H9 (cell line): ENCODE data around the gene UNC5A. TPM values are rescaled to one million over a fixed set of nuclear protein-coding genes. Genes with fewer than 3 reads are reported as not detected.

Experiments used
- DNase-seq: peaks from one replicate; pipeline ENCODE4 v3.0.0-alpha.2; 2017
- H2AFZ ChIP-seq: one replicate; pipeline ENCODE4 v1.6.1; 2013; ENCODE audit warnings: mild to moderate bottlenecking, low read length, control low read depth, moderate library complexity
- H2AK5ac ChIP-seq: 2 replicates; pipeline ENCODE4 v1.6.1; 2013; ENCODE audit warnings: low read length, control low read depth, mixed read lengths; ENCODE audit not compliant: insufficient read length
- H2BK120ac ChIP-seq: one replicate; pipeline ENCODE4 v1.6.1; 2013; ENCODE audit warnings: low read depth, mild to moderate bottlenecking, low read length, control low read depth, inconsistent platforms; ENCODE audit not compliant: poor library complexity, severe bottlenecking
- H2BK12ac ChIP-seq: 2 replicates; pipeline ENCODE4 v1.6.1; 2013; ENCODE audit warnings: low read length, control low read depth, mixed read lengths, low read depth; ENCODE audit not compliant: insufficient read length
- H2BK15ac ChIP-seq: 2 replicates; pipeline ENCODE4 v1.6.1; 2013; ENCODE audit warnings: low read depth, low read length, control low read depth
- H2BK20ac ChIP-seq: one replicate; pipeline ENCODE4 v1.6.1; 2013; ENCODE audit warnings: low read depth, mild to moderate bottlenecking, low read length, control low read depth, inconsistent platforms; ENCODE audit not compliant: poor library complexity, severe bottlenecking
- H2BK5ac ChIP-seq: 2 replicates; pipeline ENCODE4 v1.6.1; 2013; ENCODE audit warnings: low read length, control low read depth, mixed read lengths; ENCODE audit not compliant: insufficient read length
- H3K14ac ChIP-seq: 2 replicates; pipeline ENCODE4 v1.6.1; 2013; ENCODE audit warnings: low read length, control low read depth; ENCODE audit not compliant: insufficient read depth
- H3K18ac ChIP-seq: 2 replicates; pipeline ENCODE4 v1.6.1; 2013; ENCODE audit warnings: low read depth, mild to moderate bottlenecking, mixed read lengths, low read length, control low read depth; ENCODE audit not compliant: insufficient read length
- H3K23ac ChIP-seq: 2 replicates; pipeline ENCODE4 v1.6.1; 2013; ENCODE audit warnings: low read length, control low read depth, mixed read lengths, low read depth; ENCODE audit not compliant: insufficient read length
- H3K23me2 ChIP-seq: 2 replicates; pipeline ENCODE4 v1.6.1; 2013; ENCODE audit warnings: low read depth, mild to moderate bottlenecking, mixed read lengths, low read length, control low read depth; ENCODE audit not compliant: insufficient read length, poor library complexity, severe bottlenecking
- H3K27ac ChIP-seq: 2 replicates; pipeline ENCODE4 v1.5.1; 2013; ENCODE audit warnings: low read length, control low read depth, mixed read lengths, low read depth; ENCODE audit not compliant: insufficient read length
- H3K27me3 ChIP-seq: 2 replicates; pipeline ENCODE4 v1.6.1; 2013; ENCODE audit warnings: low read length, control low read depth, inconsistent platforms; ENCODE audit not compliant: insufficient read depth
- H3K4ac ChIP-seq: 2 replicates; pipeline ENCODE4 v1.6.1; 2013; ENCODE audit warnings: low read depth, mild to moderate bottlenecking, control low read depth, inconsistent platforms, low read length, moderate library complexity
- H3K4me1 ChIP-seq: 2 replicates; pipeline ENCODE4 v1.6.1; 2013; ENCODE audit warnings: low read length, control low read depth, inconsistent platforms; ENCODE audit not compliant: insufficient read depth
- H3K4me2 ChIP-seq: 2 replicates; pipeline ENCODE4 v1.6.1; 2013; ENCODE audit warnings: low read length, control low read depth, mixed read lengths; ENCODE audit not compliant: insufficient read length, insufficient read depth
- H3K56ac ChIP-seq: 2 replicates; pipeline ENCODE4 v1.6.1; 2013; ENCODE audit warnings: low read depth, mild to moderate bottlenecking, mixed read lengths, low read length, control low read depth; ENCODE audit not compliant: insufficient read length
- H3K79me1 ChIP-seq: 2 replicates; pipeline ENCODE4 v1.6.1; 2013; ENCODE audit warnings: low read depth, mild to moderate bottlenecking, moderate library complexity, low read length, control low read depth, inconsistent platforms; ENCODE audit not compliant: insufficient read depth, poor library complexity, severe bottlenecking
- H3K79me2 ChIP-seq: 2 replicates; pipeline ENCODE4 v1.6.1; 2013; ENCODE audit warnings: low read length, control low read depth, inconsistent platforms; ENCODE audit not compliant: insufficient read depth
- H3K9ac ChIP-seq: 2 replicates; pipeline ENCODE4 v1.6.1; 2013; ENCODE audit warnings: low read length, control low read depth, mixed read lengths; ENCODE audit not compliant: insufficient read length; ENCODE audit errors: extremely low read depth
- H3K9me3 ChIP-seq: one replicate; pipeline ENCODE4 v1.6.1; 2013; ENCODE audit warnings: low read depth, low read length, inconsistent platforms; ENCODE audit not compliant: control insufficient read depth
- H3T11ph ChIP-seq: one replicate; pipeline ENCODE4 v1.6.1; 2013; ENCODE audit warnings: mild to moderate bottlenecking, low read length, control low read depth, inconsistent platforms
- H4K20me1 ChIP-seq: one replicate; pipeline ENCODE4 v1.6.1; 2013; ENCODE audit not compliant: control insufficient read depth, insufficient read length, insufficient read depth
- H4K5ac ChIP-seq: 2 replicates; pipeline ENCODE4 v1.6.1; 2013; ENCODE audit warnings: low read depth, mild to moderate bottlenecking, mixed read lengths, low read length, control low read depth; ENCODE audit not compliant: insufficient read length
- H4K8ac ChIP-seq: replicated peaks from 2 replicates; pipeline ENCODE4 v1.6.1; 2013; ENCODE audit warnings: low read length, control low read depth, mixed read lengths, low read depth; ENCODE audit not compliant: insufficient read length
- H4K91ac ChIP-seq: 2 replicates; pipeline ENCODE4 v1.6.1; 2013; ENCODE audit warnings: low read depth, mild to moderate bottlenecking, moderate library complexity, mixed read lengths, low read length, control low read depth; ENCODE audit not compliant: insufficient read length
- H3K27ac Mint-ChIP-seq, 3 experiments: 2 replicates in 2 of 3; 3 replicates in 1 of 3; pipeline ENCODE4 v1.8.0; 2020 to 2021; ENCODE audit warnings: mixed read lengths in 3 of 3, mild to moderate bottlenecking in 1 of 3, moderate library complexity in 1 of 3
- H3K27me3 Mint-ChIP-seq: 2 replicates; pipeline ENCODE4 v1.8.0; 2021; ENCODE audit warnings: low read depth, mild to moderate bottlenecking, moderate library complexity, mixed read lengths
- H3K36me3 Mint-ChIP-seq, 3 experiments: 2 replicates in 2 of 3; 3 replicates in 1 of 3; pipeline ENCODE4 v1.8.0; 2020 to 2021; ENCODE audit warnings: low read depth in 3 of 3, mixed read lengths in 3 of 3; ENCODE audit not compliant: insufficient read depth in 1 of 3
- H3K4me1 Mint-ChIP-seq, 2 experiments: 2 replicates each; pipeline ENCODE4 v1.8.0; 2020; ENCODE audit warnings: mixed read lengths in 2 of 2
- H3K4me3 Mint-ChIP-seq, 2 experiments: 2 replicates in 1 of 2; 3 replicates in 1 of 2; pipeline ENCODE4 v1.8.0; 2020 to 2021; ENCODE audit warnings: mild to moderate bottlenecking in 2 of 2, mixed read lengths in 2 of 2, moderate library complexity in 1 of 2
- H3K9me3 Mint-ChIP-seq, 2 experiments: 2 replicates in 1 of 2; 3 replicates in 1 of 2; pipeline ENCODE4 v1.8.0; 2020; ENCODE audit warnings: mild to moderate bottlenecking in 2 of 2, mixed read lengths in 2 of 2, moderate library complexity in 1 of 2
- WGBS: extraction: QIAGEN DNeasy Blood & Tissue Kit; methylation state at CpG from one replicate; pipeline ENCODE4 v1.1.7; 2013; ENCODE audit warnings: missing lambda C conversion rate, low lambda C conversion rate, mixed read lengths; ENCODE audit not compliant: insufficient read length; ENCODE audit errors: extremely low coverage; 5-methylcytosine and 5-hydroxymethylcytosine counted together
- total RNA-seq: library from RNA; stranded (reverse); gene quantifications from 2 replicates; pipeline ENCODE4 v1.2.1, GENCODE V29; 2021
- TF ChIP-seq, protein P1 (sequence below): fragments of 200-600 bp; sonication (generic); conservative IDR thresholded peaks from 3 replicates; pipeline ENCODE4 v1.8.0; 2021; ENCODE audit warnings: antibody characterized with exemption, mild to moderate bottlenecking

Gene UNC5A
- total RNA-seq, 1 experiment from 2014 or later: 4.4 TPM

- WGBS: no CpG with 5 or more reads among the region's 8 CpGs
- no peak overlapping the region for H3K4me2 ChIP-seq
Observed at GRCh38 chr5:176854164-176854563, 43.8 kb downstream of the UNC5A start.

More at GRCh38 chr5:176854164-176854563, 43.8 kb downstream of the UNC5A start:
- no peaks in the 10 kb centered on the region for H3K27me3 ChIP-seq
- no peak overlapping the region for H2BK5ac ChIP-seq
- H3K4me1 ChIP-seq: no peaks in the 10 kb centered on the region
- H3K23me2 ChIP-seq: no peaks in the 10 kb centered on the region
- no peak overlapping the region for H2BK120ac ChIP-seq
- no peaks in the 10 kb centered on the region for H3K79me1 ChIP-seq
- no peak overlapping the region for H2BK15ac ChIP-seq
- H3K36me3 Mint-ChIP-seq: no peaks in the 10 kb centered on the region
- H3K56ac ChIP-seq: no peak overlapping the region
- H3K79me2 ChIP-seq: no peaks in the 10 kb centered on the region
- H3K4ac ChIP-seq: no peak overlapping the region
- no peak overlapping the region for H2BK20ac ChIP-seq
- peaks cover 2% of the 10 kb centered on the region for H3K27me3 Mint-ChIP-seq
- H3K4me3 Mint-ChIP-seq: no peak overlapping the region
- H3K23ac ChIP-seq: no peak overlapping the region
- no peak overlapping the region for H2AFZ ChIP-seq
- no peak overlapping the region for H3T11ph ChIP-seq
- H3K14ac ChIP-seq: no peak overlapping the region
- H3K9ac ChIP-seq: no peak overlapping the region
- H2AK5ac ChIP-seq: no peak overlapping the region
- no peak overlapping the region for H3K27ac ChIP-seq
- no peak overlapping the region for H2BK12ac ChIP-seq
- no peaks in the 10 kb centered on the region for H3K9me3 Mint-ChIP-seq
- H3K18ac ChIP-seq: no peak overlapping the region
- H4K5ac ChIP-seq: no peak overlapping the region
- peak overlapping the region in 2 of 3 experiments; percentile 49 to 68; a peak in 2 of 7 replicates for H3K27ac Mint-ChIP-seq
- H3K4me1 Mint-ChIP-seq: peaks cover 0 to 9% of the 10 kb centered on the region in 2 experiments; a peak in 2 of 4 replicates
- H4K91ac ChIP-seq: no peak overlapping the region
- TF ChIP-seq, protein P1, sequence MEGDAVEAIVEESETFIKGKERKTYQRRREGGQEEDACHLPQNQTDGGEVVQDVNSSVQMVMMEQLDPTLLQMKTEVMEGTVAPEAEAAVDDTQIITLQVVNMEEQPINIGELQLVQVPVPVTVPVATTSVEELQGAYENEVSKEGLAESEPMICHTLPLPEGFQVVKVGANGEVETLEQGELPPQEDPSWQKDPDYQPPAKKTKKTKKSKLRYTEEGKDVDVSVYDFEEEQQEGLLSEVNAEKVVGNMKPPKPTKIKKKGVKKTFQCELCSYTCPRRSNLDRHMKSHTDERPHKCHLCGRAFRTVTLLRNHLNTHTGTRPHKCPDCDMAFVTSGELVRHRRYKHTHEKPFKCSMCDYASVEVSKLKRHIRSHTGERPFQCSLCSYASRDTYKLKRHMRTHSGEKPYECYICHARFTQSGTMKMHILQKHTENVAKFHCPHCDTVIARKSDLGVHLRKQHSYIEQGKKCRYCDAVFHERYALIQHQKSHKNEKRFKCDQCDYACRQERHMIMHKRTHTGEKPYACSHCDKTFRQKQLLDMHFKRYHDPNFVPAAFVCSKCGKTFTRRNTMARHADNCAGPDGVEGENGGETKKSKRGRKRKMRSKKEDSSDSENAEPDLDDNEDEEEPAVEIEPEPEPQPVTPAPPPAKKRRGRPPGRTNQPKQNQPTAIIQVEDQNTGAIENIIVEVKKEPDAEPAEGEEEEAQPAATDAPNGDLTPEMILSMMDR: no peak
- H3K9me3 ChIP-seq: no peaks in the 10 kb centered on the region
- no peak for DNase-seq
- no peaks in the 10 kb centered on the region for H4K20me1 ChIP-seq
- no peak overlapping the region for H4K8ac ChIP-seq
